Pulmonary artery endothelial cell (primary cell): ENCODE results near the gene SYNJ1. TPM values are rescaled to one million over a fixed set of nuclear protein-coding genes. Genes with fewer than 3 reads are reported as not detected.
"Not testable (repeated sequence)": the region's sequence is repeated elsewhere in the genome, so short reads cannot be mapped to it uniquely, and the experiment has no call there.

ENCODE experiments used
- DNase-seq: peaks from one replicate; pipeline ENCODE4 v3.0.0-alpha.2; 2011; ENCODE audit warnings: low read depth, low spot score
- total RNA-seq: library from RNA; depleted of rRNA; stranded (reverse); fragments of >200 nt; gene quantifications from 2 replicates; pipeline ENCODE4 v1.2.3, GENCODE V29; 2014

SYNJ1 gene
- total RNA-seq, 1 donor from 2014 or later, result 6.3 TPM

DNA sequence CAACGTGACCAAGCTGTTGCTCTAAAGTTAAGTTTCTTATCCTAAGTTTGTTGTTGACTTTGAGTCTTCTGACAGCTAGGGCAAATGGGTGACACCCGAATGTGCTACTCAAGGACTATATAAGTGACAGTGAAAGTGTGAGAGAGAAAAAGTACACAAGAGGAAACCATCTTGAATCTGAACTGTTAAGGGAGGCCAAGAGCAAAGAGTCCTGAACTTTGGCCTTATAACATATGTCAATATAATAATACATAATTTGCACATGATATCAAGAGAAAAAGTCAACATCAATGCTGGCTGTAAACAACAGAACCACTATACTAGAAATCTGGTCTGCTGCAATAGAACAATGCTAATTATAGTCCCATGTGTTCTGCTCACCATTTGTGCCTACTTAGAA is 29.5 kb downstream of the SYNJ1 start:
- DNase-seq, result no peak

DNA sequence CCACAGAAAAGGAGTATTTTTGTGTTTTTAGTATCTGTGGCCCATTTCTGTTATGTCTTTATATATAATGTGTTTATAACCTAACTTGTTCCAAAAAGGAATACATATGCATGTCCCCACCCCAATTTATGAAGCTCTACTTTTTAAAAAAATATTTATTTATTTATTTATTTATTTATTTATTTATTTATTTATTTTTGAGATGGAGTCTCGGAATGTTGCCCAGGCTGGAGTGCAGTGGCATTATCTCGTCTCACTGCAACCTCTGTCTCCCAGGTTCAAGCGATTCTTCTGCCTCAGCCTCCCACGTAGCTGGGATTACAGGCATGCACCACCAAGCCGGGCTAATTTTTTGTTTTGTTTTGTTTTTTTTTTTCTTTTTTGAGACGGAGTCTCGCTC is 32.3 kb downstream of the SYNJ1 start:
- DNase-seq, result not testable (repeated sequence)

DNA sequence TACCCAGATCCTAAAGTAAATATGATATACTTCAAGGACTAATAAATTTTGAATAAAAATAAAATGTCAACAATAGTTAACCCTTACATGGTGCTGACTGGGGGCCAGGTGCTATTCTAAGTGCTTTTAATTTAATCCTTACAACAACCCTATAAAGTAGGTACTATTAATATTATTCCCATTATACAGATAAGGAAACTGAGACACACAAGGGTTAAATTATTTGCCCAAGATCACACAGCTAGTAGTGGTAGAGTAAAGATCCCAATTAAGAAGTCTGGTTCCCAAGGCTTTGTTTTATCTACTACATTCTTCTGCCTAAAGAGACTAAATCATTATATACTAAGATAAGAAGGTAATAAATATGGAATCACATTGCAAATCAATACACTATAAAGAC is 34.2 kb downstream of the SYNJ1 start:
- DNase-seq, result no peak

DNA sequence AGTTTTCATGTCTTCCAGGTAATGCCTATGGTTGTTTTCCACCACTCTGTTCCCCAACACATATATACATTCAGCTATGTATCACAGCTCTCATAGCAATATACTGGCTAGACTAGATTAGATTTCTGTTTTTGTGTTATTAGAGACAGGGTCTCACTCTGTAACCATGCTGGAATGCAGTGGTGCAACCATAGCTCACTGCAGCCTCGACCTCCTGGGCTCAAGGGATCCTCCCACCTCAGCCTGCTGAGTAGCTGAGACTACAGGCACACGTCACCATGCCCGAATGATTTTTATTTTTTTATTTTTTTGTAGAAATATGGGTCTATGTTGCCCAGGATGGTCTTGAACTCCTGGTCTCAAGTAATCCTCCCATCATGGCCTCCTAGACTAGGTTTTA is 37.7 kb downstream of the SYNJ1 start:
- DNase-seq, result no peak

DNA sequence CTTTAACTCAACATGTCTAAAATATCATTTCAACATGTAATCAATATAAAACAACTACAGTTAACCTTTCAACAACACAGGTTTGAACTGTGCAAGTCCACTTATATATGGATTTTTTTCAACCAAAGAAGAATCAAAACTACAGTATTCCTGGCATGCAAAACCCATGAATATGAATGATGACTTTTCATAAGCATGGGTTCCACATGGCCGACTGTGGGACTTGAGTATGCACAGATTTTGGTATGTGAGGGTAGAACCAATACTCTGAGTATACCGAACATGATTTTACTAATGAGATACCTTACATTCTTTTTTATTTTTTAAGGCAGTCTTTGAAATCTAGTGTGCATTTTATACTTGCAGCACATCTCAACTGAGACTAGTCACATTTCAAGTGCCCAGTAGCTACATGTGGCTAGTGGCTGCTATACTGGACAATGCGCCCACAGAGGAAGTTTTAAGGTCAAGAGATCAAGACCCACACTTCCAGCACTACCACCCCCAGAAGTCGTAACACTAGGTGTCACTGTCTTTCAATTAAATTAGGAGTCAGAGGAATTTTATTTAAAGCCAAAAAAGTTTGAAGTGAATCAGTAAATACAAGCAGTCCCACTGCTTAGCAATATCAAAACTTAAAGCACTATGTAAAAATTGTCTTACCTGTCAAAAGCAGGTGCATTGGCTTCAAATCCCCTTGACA is 40.0 kb downstream of the SYNJ1 start:
- peak; percentile 43 for DNase-seq

DNA sequence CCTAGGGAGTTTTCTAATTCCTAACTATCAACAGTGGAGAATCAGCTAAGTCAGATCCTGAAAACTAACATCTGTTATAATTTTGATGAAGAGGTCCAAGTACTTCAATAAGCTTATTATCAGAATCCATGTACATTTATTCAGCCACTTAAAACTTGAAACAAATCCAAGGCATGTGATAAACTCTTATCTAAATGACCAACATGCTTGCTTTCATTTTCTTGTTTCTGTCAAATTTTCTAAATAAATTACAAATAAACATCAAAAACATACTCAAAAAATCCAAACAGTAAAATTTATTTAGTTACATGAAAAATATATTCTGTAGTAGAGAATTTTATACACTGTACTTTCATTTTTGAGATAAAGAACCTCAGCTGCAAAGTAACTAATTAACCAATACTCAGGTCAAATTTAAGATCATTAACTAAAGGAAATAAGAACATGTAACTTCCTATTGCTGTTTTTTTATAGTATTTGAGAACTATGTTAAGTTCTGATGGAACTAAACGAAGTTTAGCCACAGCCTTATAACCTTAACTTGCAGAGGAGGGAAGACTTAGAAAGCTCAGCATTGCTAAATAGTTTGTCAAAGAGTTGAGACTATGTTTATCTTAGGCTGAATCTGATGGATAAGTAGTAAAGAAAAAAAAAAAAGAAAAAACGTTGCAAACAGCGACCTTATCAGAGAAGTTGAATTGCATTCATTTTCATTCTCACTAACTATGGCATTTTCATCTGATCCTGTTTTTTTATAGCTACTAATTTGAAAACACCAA is 44.9 kb downstream of the SYNJ1 start:
- DNase-seq, result no peak

DNA sequence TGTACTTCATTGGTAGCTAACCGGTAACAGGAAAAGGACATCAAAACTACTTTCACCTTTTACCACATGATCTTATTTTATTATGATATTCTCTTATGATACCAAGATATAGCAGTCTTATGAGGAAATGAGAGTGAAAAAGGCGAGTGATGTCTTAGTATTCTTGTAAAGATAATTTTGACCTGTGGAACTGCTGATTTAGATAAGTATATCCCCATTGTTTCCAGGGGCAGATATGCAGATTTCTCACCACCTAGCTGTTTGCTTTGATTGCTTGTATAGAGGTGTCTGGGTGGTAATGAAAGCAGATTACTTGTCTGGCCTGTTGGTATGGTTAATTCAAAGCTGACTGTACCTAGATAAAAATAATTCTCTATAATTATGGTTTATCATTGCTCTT is 53.1 kb downstream of the SYNJ1 start:
- no peak for DNase-seq

DNA sequence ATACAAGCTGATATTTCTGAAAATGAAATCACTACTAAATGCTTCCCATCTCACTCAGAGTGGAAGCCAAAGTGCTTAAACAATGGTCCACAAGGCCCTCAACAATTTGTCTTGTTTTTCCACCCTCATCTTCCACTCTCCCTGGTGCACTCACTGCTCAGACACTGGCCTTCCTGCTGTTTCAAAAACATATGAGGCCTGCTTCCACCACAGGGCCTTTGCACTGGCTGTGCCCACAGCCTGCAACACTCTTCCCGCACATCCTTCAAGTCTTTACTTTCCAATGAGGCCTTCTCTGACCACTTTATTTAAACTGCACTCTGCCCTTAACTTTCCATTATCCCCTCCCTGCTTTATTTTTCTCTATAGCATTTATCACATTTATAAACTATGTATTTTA is 53.8 kb downstream of the SYNJ1 start:
- DNase-seq, result no peak

DNA sequence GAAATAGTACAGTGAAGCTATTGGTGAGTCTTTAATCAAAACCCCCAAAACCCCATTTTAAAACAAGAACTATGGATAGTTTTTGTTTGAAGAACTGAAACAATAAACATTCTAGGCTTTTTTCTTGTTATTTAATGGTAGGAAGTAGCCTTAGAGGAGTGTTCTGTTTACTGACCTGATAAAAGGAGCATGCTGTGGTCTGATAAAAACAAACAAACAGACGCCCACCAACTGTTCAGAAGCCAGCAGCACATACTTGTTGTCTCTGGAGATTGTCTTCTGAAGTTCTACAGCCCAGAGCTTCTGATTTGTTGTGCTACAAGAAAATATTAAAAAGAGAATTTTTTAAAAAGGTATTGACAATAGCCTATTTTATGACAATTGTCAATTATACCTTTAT is 61.6 kb downstream of the SYNJ1 start:
- DNase-seq, result no peak

DNA sequence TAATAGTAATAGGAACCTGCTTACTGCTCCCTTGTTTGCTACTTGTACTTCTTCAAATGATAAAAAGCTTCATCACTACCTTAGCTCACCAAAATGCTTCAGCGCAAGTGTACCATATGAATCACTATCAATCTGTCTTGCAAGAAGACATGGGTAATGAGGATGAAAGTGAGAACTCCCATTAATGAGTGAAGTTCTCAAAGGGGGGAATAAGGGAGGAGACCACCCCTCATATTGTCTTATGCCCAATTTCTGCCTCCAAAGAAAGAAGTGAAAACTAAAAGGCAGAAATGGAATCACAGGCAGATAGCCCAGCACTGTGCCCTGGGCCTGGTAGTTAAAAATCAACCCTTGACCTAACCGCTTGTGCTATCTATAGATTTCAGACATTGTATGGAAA is 63.7 kb downstream of the SYNJ1 start:
- DNase-seq, result not testable (repeated sequence)

DNA sequence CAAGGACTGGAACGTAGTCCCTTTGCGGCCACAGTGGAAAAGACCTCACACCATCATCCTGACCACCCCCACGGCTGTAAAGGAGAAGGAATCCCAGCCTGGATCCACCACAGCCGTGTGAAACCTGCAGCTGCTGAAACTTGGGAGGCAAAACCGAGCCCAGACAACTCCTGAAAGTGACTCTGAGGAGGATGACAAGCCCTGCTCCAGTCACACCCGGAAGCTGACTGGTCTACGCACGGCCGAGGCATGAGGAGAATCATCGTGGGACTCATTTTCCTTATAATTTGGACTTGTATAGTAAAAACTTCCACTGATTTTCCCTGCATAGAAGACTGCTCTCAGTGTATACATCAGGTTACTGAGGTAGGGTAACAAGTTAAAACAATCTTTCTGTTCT is 65.8 kb downstream of the SYNJ1 start:
- DNase-seq, result not testable (repeated sequence)

DNA sequence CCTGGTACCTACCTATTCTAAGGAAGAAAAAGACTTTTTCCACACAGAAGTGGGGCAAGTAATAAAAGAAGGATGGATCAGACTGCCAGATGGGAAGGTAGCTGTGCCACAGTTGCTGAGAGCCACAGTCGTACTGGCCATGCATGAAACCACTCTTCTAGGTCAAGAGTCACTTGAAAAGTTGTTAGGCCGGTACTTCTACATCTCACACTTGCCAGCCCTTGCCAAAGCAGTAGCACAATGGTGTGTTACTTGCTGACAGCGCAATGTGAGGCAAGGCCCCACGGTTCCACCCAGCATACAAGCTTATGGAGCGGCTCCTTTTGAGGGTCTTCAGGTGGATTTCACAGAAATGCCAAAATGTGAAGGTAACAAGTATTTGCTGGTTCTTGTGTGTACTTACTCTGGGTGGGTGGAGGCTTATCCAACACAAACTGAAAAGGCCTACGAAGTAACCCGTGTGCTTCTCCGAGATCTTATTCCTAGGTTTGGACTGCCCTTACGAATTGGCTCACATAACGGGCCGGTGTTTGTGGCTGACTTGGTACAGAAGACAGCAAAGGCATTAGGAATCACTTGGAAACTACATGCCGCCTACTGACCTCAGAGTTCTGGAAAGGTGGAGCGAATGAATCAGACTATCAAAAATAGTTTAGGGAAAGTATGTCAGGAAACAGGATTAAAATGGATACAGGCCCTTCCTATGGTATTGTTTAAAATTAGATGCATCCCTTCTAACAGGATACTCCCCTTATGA is 66.6 kb downstream of the SYNJ1 start:
- not testable (repeated sequence) for DNase-seq

DNA sequence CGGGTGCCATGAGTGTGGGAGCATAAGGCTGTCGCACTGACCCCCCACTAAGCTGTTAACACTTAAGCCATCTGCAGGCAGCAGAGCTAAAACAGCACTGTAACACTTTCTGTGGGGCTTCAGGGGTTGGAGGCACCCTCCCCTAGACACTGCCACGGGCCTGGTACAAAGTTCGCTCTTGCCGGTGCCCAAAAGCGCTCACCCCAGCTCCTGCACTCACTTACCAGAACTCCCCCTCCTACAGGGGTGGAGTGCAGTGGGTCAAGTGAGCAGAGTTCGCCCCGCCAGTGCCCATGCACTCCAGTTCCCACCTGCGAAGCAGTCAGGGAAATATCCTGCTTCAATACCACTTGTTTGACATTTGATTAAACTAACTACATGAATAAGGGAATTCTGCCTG is 69.3 kb downstream of the SYNJ1 start:
- DNase-seq, result no peak

DNA sequence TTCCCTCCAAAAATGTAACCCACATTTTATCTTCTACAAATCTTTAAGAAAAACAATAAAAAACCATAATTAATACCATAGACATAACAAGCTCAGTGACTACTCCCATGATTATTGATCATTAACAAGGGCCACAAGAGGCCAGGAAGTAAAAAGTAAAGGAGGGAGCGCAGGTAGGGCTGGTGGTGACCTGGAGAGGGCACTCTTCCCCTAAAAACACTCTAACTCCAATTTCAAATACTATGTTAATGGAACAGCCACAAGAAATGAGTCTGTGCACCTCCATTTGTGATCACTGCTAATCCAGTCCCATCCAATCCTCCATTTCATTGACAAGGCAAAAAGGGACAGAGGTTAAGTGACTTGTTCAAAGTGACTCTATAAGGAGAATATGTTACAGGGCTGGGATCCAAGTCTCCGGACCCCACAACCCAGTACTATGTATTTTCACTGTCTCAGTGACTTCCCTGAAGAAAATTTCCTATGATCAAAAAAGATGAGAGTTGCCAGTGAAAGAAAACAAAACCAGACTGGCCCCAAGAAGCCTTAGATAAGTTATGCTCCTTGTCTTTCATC is 74.4 kb downstream of the SYNJ1 start:
- no peak for DNase-seq

DNA sequence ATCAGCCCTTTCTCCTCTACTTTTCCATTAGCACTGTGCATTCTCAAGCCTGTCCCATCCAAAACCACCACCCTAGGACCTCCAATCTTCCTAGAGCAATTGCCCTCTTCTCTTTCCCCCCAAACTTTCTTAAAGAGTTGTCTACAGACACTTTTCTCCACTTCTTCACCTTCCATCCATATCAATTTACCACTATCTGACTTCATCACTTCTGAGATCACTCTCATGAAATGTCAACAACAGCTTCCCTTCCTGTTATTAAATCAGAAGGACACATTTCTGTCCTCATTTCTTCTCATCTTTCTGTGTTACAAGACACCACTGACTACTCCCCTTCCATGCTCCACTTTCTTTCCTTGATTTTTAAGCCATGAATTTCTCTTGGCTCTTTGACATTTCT is 79.6 kb downstream of the SYNJ1 start:
- no peak for DNase-seq

DNA sequence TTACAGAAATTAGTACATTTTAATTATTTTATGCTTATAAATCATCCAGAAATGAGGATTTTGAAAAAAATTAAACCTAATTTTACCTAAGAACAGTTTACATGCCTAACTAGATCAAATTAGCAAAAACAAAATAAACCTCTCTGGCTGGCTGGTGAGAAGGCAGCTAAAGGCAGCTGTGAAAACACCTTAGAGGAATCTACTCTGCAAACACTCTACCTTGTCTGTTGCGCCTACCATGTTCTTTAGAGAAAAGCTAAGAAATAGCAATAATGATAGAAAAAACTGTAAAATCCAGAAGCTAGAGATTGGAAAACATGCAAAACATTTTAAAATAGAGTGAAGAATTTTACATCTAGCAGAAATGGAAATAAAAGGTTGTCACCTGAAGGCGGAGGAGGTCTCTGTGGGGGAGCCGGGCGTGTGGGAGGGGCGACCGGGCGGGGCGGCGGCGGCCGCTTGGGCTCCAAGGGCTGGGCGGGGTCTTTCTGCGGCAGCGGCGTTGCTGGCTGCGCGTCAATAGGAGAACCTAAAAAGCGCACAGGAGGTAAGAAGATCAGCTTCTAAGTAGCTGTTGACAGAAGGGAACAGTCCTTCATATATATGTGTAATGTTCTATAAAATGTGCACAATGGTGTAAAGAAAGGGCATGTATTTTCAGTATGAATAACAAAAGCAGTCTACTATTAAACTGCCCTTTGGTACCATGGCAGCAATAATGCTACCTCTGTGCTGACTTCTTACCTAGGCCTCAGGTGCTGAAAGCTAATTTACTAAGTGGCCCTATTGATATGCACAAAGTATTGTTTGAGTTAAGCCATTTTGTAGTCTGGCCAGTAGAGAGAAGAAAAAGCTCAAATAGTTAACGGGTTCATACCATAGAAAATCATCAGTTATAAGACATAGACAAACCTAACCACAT is 82.3 kb downstream of the SYNJ1 start:
- DNase-seq, result no peak

DNA sequence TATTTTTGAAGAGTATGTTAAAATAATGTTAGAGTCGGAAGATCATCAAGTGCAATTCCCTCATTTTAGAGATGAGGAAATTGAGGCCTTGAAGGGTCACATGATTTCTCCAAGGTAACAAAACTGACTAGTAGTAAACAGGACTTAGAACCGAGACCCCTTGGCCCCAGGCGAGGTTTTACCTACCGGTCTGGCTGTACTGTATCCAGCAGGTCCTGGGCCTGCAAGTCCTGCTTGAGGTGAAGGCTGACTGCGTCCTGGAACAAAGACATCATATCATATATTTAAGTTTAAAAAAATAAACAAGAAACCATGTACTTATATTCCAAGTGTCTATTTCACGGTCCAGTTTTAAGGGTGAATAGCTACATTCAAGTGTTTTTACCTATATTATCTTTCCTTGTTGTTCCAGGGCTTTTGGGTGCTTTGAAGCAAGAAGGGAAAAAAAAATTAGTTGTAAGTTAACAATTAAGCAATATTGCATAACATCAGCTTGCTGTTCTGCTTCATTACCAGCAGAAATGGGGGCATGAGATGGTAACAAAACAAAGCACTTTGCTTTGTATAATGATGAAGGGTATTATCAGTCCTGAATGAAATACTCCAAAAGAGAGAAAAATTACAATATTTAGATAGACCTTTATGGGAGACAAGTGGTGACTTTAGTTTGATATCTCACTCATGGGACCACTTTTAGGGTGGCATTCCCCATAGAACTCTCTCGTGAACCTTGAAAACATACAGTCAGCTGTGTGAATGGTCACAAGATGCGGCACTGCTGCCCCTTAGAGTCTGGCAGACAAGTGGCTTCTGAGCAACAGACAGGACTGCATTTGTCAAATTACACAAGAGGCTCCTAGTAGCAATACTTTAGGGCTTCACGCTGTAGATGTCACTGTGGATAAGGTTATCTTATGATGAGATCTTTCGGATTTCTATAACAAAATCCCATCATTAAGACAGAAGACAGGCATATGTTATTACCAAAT is 85.8 kb downstream of the SYNJ1 start:
- no peak for DNase-seq

DNA sequence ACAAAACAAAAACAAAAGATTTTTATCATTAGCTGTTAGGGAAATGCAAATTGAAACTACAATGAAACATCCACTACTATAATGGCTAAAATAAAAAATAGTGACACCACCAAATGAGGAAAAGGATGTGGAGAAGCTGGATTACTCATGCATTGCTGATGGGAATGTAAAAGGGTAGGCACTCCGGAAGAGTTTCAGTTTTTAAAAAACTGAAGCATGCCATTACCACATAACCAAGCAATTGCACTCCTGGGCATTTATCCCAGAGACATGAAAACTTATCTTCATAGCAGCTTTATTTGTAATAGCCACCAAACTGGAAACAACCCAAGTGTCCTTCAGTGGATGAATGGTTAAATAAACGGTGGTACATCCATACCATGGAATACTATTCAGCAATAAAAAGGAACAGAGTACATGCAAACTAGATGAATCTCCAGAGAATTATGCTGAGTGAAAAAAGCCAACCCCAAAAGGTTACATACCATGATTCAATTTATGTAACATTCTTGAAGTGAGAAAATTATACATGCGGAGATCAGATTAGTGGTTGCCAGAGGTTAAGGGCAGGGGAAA is 101.1 kb downstream of the SYNJ1 start:
- no peak for DNase-seq

DNA sequence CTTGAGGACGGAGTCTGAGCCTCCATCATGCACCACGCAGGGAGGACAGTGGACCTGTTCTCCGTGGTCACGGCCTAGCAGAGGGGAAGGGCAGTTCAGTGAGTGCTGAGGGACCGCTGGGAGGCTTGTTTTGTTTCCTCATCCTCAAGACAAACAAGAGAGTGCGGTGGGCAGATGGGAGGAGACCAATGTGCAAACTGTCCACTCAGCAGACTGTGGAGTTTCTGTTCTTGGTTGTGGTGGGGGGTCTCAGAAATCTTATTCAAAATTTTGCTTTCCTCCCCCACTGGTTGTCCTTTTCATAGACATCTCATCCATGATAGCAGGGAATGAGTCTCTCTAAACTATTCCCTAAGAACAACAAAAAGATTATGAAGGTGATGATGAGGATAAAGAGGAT is 109.6 kb downstream of the SYNJ1 start:
- DNase-seq, result not testable (repeated sequence)
